ENCODE results near the gene TSPYL2. TPM values are rescaled to one million over a fixed set of nuclear protein-coding genes. Genes with fewer than 3 reads are reported as not detected.

TSPYL2 gene
- polyA plus RNA-seq, 2 of the 4 experiments (the other 2 are of a cell fraction), result 24.9 to 27.2 TPM

- no peak for DNase-seq (ENCODE audit: low read depth in 1 of 2, low spot score in 1 of 2)
- WGBS (ENCODE audit: missing lambda C conversion rate), result 77% methylated on average over 2 of the region's 2 CpGs
- H3K9me3 ChIP-seq, result no peaks in the 10 kb centered on the region
- H3K4me3 ChIP-seq, result no peak overlapping the region
- no peak overlapping the region for H3K27ac ChIP-seq
- no peak for ATAC-seq
- peaks cover 7% of the 10 kb centered on the region; the same call in 2 of the 3 replicates for H3K4me1 ChIP-seq
- ChIA-PET POLR2A (no interaction called here), CTCF (interaction anchor here (2.0 kb wide), 1 partner anchor 18 kb away, joined by 28 read pairs; no protein-coding TSS in a partner anchor)
- no peak for TF ChIP-seq SMC3 (IDR thresholded peaks at IDR 0.05)
- TF ChIP-seq NFE2L2 (conservative IDR thresholded peaks at IDR 0.05; ENCODE audit: low read length), result no peak
- no peak for TF ChIP-seq PHF8 (IDR thresholded peaks at IDR 0.05; ENCODE audit: borderline replicate concordance, low read depth)
- no peak for TF ChIP-seq TFCP2L1 (CRISPR knock-in tag; IDR thresholded peaks at IDR 0.05)
- TF ChIP-seq REST (IDR thresholded peaks at IDR 0.05), result no peak
- TF ChIP-seq, protein P1, sequence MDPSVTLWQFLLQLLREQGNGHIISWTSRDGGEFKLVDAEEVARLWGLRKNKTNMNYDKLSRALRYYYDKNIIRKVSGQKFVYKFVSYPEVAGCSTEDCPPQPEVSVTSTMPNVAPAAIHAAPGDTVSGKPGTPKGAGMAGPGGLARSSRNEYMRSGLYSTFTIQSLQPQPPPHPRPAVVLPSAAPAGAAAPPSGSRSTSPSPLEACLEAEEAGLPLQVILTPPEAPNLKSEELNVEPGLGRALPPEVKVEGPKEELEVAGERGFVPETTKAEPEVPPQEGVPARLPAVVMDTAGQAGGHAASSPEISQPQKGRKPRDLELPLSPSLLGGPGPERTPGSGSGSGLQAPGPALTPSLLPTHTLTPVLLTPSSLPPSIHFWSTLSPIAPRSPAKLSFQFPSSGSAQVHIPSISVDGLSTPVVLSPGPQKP (IDR thresholded peaks at IDR 0.05; ENCODE audit: low read depth, low read length), result no peak
- no peak for TF ChIP-seq ZSCAN20 (CRISPR knock-in tag; IDR thresholded peaks at IDR 0.05)
- TF ChIP-seq ATOH8 (CRISPR knock-in tag; IDR thresholded peaks at IDR 0.05; ENCODE audit: low read depth), result no peak
- no peak for TF ChIP-seq JUN (IDR thresholded peaks at IDR 0.05)
- TF ChIP-seq SREBF2 (IDR thresholded peaks at IDR 0.05), result no peak
- TF ChIP-seq JUNB (IDR thresholded peaks at IDR 0.05), result no peak
- no peak for TF ChIP-seq CBX2 (IDR thresholded peaks at IDR 0.05; ENCODE audit: borderline replicate concordance, low read depth)
- TF ChIP-seq RCOR1 (IDR thresholded peaks at IDR 0.05; ENCODE audit: low read depth, low read length), result no peak
- TF ChIP-seq, protein P2, sequence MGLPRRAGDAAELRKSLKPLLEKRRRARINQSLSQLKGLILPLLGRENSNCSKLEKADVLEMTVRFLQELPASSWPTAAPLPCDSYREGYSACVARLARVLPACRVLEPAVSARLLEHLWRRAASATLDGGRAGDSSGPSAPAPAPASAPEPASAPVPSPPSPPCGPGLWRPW (IDR thresholded peaks at IDR 0.05), result no peak
- TF ChIP-seq, protein P3, sequence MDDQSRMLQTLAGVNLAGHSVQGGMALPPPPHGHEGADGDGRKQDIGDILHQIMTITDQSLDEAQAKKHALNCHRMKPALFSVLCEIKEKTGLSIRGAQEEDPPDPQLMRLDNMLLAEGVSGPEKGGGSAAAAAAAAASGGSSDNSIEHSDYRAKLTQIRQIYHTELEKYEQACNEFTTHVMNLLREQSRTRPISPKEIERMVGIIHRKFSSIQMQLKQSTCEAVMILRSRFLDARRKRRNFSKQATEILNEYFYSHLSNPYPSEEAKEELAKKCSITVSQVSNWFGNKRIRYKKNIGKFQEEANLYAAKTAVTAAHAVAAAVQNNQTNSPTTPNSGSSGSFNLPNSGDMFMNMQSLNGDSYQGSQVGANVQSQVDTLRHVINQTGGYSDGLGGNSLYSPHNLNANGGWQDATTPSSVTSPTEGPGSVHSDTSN (IDR thresholded peaks at IDR 0.05), result no peak
- TF ChIP-seq CBX8 (IDR thresholded peaks at IDR 0.05), result no peak
- no peak for TF ChIP-seq MYC (IDR thresholded peaks at IDR 0.05; ENCODE audit: borderline replicate concordance, low read length)
- no peak for TF ChIP-seq MAFK (IDR thresholded peaks at IDR 0.05; ENCODE audit: partially characterized antibody)
- no peak for TF ChIP-seq KDM1A (IDR thresholded peaks at IDR 0.05; ENCODE audit: low read depth)
- no peak for FAIRE-seq
- H3K4me2 ChIP-seq, result no peak overlapping the region
Measured at GRCh38 chrX:53089925-53090324, 7.8 kb downstream of the TSPYL2 start.

- no peak for TF ChIP-seq GATA3 (IDR thresholded peaks at IDR 0.05; ENCODE audit: borderline replicate concordance)
- TF ChIP-seq RFX5 (IDR thresholded peaks at IDR 0.05), result no peak
- TF ChIP-seq RCOR1 (IDR thresholded peaks at IDR 0.05; ENCODE audit: low read depth, low read length), result no peak
- TF ChIP-seq, protein P3 (IDR thresholded peaks at IDR 0.05), result no peak
- no peak for TF ChIP-seq FOXS1 (CRISPR knock-in tag; IDR thresholded peaks at IDR 0.05)
- TF ChIP-seq MAZ (IDR thresholded peaks at IDR 0.05; ENCODE audit: borderline replicate concordance, low read depth, low read length), result no peak
- TF ChIP-seq TFCP2L1 (CRISPR knock-in tag; IDR thresholded peaks at IDR 0.05), result no peak
- TF ChIP-seq HOXA7 (CRISPR knock-in tag; IDR thresholded peaks at IDR 0.05), result no peak
- no peak for TF ChIP-seq SMC3 (IDR thresholded peaks at IDR 0.05)
- TF ChIP-seq NPAS2 (CRISPR knock-in tag; IDR thresholded peaks at IDR 0.05; ENCODE audit: borderline replicate concordance), result no peak
- no peak for TF ChIP-seq CBX2 (IDR thresholded peaks at IDR 0.05; ENCODE audit: borderline replicate concordance, low read depth)
- TF ChIP-seq EHF (CRISPR knock-in tag; IDR thresholded peaks at IDR 0.05), result no peak
- TF ChIP-seq JUN (IDR thresholded peaks at IDR 0.05), result no peak
- DNase-seq (ENCODE audit: low read depth in 1 of 2, low spot score in 1 of 2) (no peak), ATAC-seq (no peak), FAIRE-seq (no peak)
- H3K4me2 ChIP-seq, result no peak overlapping the region
- peaks cover 9% of the 10 kb centered on the region; the same call in 2 of the 3 replicates for H3K4me1 ChIP-seq
- H3K27ac ChIP-seq, result no peak overlapping the region; a peak in 1 of 6 replicates
- ChIA-PET POLR2A (no interaction called here), CTCF (interaction anchor here (1.1 kb wide), 1 partner anchor 20 kb away, joined by 8 read pairs; no protein-coding TSS in a partner anchor)
- no peaks in the 10 kb centered on the region for H3K9me3 ChIP-seq
- H3K4me3 ChIP-seq, result no peak overlapping the region
- 78% methylated on average over 2 of the region's 2 CpGs for WGBS (ENCODE audit: missing lambda C conversion rate)
Measured at GRCh38 chrX:53091354-53091753, 9.2 kb downstream of the TSPYL2 start.
